LNCaP clone FGC (cell line): Measurements from ENCODE around the gene CAPN3.
"Not testable (repeated sequence)": the region's sequence is repeated elsewhere in the genome, so short reads cannot be mapped to it uniquely, and the experiment has no call there.

Source experiments
- DNase-seq: peaks from one replicate; pipeline ENCODE4 v3.0.0-alpha.2; 2011; ENCODE audit warnings: low read depth
- H3K4me3 ChIP-seq: 2 replicates; pipeline ENCODE4 v1.5.1; 2011; ENCODE audit warnings: mild to moderate bottlenecking, low read depth, low read length, control low read depth
- TF ChIP-seq, protein P1 (sequence below): IDR thresholded peaks from 2 replicates; pipeline ENCODE4 v1.5.1; 2012; ENCODE audit warnings: mild to moderate bottlenecking; ENCODE audit not compliant: control insufficient read depth, insufficient read depth; ENCODE audit errors: extremely low read depth

CAPN3 gene

DNA sequence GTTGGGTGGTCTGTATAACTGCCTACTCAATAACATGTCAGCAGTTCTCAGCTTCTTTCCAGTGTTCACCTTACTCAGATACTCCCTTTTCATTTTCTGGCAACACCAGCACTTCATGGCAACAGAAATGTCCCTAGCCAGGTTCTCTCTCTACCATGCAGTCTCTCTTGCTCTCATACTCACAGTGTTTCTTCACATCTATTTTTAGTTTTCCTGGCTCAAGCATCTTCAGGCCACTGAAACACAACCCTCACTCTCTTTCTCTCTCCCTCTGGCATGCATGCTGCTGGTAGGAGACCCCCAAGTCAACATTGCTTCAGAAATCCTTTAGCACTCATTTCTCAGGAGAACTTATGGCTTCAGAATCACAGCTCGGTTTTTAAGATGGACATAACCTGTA is at the start of gene CAPN3:
TSS of gene CAPN3 (plus strand) at position 253 of the 400 bp plus-strand sequence. CDS start 305 bp downstream, outside the sequence.
- no peak for DNase-seq
- no peak within 1 kb of the TSS for H3K4me3 ChIP-seq
- TF ChIP-seq, protein P1, sequence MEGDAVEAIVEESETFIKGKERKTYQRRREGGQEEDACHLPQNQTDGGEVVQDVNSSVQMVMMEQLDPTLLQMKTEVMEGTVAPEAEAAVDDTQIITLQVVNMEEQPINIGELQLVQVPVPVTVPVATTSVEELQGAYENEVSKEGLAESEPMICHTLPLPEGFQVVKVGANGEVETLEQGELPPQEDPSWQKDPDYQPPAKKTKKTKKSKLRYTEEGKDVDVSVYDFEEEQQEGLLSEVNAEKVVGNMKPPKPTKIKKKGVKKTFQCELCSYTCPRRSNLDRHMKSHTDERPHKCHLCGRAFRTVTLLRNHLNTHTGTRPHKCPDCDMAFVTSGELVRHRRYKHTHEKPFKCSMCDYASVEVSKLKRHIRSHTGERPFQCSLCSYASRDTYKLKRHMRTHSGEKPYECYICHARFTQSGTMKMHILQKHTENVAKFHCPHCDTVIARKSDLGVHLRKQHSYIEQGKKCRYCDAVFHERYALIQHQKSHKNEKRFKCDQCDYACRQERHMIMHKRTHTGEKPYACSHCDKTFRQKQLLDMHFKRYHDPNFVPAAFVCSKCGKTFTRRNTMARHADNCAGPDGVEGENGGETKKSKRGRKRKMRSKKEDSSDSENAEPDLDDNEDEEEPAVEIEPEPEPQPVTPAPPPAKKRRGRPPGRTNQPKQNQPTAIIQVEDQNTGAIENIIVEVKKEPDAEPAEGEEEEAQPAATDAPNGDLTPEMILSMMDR, result no peak

DNA sequence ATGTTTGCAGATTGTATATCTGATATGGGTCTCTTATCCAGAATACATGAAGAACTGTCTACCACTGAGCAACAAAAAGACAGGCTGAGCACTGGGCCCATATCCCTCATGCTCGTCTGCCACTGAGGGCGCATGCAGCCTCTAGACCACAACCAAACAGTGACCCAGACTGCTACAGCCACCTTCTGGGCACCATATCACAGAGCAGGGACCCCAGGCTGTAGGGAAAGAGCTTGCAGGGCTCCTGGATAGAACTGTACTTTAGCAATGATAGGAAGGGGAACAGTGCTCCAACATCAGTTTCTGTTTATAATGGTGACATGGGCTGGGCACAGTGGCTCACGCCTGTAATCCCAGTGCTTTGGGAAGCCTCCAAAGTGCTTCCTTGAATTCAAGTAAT is 45.8 kb upstream of the CAPN3 start:
- TF ChIP-seq, protein P1, result no peak
- DNase-seq, result no peak
- no peak overlapping the region for H3K4me3 ChIP-seq

DNA sequence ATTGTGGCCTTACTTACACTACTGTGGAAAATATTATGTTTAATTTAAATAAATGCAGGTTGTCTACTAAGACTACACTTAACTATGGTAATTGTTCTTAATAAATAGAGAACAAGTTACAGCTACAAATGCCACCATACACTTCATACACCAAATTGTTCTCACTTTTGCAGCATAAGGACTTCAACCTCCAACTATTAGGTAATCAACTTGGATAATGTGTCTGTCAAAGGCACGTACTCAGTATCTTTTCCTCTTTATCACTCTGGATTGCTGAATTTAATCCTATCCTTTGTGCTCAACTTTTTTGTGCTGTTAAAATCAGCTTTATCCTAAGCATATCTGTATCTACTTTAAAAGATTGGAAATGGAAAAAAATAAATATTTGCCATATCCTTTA is 44.5 kb upstream of the CAPN3 start:
- DNase-seq, result no peak
- no peak overlapping the region for H3K4me3 ChIP-seq
- TF ChIP-seq, protein P1, result no peak

DNA sequence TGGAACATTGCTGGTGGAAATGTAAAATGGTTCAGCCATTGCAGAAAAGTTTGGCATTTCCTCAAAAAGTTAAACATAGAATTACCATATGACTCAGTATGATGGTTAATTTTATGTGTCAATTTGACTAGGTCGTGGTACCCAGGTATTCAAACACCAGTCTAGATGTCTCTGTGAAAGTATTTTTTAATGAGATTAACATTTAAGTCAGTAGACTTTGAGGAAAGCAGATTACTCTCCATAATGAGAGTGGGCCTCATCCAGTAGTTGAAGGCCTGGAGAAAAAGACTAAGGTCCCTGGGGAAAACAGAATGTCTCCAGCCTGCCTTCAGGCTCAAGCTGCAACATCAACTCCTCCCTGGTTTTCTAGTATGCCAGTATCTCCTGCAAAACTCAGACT is 43.8 kb upstream of the CAPN3 start:
- no peak for DNase-seq
- TF ChIP-seq, protein P1, result no peak
- no peak overlapping the region for H3K4me3 ChIP-seq

DNA sequence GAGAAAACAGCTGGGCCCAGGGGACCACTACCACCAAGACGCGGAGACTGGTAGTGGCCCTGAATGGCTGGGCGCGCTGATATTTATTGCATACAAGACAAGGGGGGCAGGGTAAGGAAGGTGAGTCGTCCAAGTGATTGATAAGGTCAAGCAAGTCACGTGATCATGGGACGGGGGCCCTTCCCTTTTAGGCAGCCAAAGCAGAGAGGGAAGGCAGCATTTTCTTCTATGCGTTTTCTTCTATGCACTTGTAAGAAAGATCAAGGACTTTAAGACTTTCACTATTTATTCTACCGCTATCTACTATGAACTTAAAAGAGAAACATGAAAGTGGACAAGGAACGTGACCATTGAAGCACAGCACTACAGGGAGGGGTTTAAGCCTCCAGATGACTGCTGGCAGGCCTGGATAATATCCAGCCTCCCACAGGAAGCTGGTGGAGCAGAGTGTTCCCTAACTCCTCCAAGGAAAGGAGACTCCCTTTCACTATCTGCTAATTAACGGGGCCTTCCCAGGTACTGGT is 43.0 kb upstream of the CAPN3 start:
- H3K4me3 ChIP-seq, DNase-seq: not testable (repeated sequence)

DNA sequence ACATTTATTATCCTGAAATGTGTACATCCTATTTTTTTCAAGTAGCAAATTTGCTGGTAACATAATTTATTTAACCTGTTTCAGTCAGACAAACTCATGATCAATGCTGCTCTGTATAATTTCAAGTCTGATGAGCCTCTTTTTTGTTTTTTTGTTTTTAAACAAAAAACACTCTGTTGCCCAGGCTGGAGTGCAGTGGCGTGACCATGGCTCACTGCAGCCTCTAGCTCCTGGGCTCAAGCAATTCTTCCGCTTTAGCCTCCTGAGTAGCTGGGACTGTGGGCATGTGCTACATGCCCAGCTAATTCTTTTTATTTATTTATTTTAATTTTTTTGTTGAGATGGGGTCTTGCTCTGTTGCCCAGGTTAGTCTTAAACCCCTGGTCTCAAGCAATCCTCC is 40.1 kb upstream of the CAPN3 start:
- H3K4me3 ChIP-seq, result no peak overlapping the region
- no peak for DNase-seq
- TF ChIP-seq, protein P1, result no peak

DNA sequence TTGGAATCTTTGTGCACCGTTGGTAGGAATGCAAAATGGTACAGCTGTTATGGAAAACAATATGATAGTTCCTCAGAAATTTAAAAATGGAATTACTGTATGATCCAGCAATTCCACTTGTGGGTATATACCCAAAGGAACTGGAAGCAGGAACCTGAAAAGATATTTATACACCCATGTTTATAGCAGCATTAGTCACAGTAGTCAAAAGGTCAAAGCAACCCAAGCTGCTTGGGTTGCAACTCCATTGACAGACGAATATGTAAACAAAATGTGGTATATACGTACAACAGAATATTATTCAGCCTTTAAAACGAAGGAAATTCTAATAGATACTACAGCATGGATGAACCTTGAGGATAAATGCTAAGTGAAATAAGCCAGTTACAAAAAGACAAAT is 35.0 kb upstream of the CAPN3 start:
- TF ChIP-seq, protein P1, result no peak
- DNase-seq, result no peak
- no peak overlapping the region for H3K4me3 ChIP-seq

DNA sequence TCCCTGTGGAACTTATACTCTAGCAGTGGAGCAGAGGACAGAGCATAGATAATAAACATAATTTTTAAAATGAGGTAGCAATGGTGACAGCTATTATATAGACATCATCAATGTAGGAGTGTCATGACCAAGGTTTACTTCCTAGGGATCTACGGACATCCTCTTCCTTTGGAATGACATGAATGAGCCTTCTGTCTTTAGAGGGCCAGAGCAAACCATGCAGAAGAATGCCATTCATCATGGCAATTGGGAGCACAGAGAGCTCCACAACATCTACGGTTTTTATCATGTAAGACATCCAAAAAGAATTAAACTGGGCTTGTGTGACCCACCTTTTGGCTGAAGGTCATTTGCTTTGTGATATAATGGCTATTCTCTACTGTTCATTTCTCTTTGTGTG is 30.1 kb upstream of the CAPN3 start:
- TF ChIP-seq, protein P1, result no peak
- no peak for DNase-seq
- no peak overlapping the region for H3K4me3 ChIP-seq
